K562 (cell line): ENCODE measurements around the gene CRKL. TPM values are rescaled to one million over a fixed set of nuclear protein-coding genes. Genes with fewer than 3 reads are reported as not detected.
A peak's percentile ranks its signal among the peaks of the same experiment; 100 is the strongest.

ENCODE experiments used
- FIP1L1 ChIP-seq: fragments of 200-400 bp; formaldehyde crosslinking; IDR thresholded peaks from 2 replicates; pipeline ENCODE4 v1.6.1; 2018; ENCODE audit warnings: mild to moderate bottlenecking, low read depth, low read length; ENCODE audit not compliant: poor library complexity, severe bottlenecking
- FOXP1 ChIP-seq: sonication (generic); formaldehyde crosslinking; IDR thresholded peaks from 2 replicates; pipeline ENCODE4 v1.8.0; 2022; ENCODE audit warnings: mild to moderate bottlenecking, missing genetic modification reagents
- GTF2E2 ChIP-seq: fragments of 200-800 bp; sonication (Bioruptor generic); IDR thresholded peaks from 2 replicates; pipeline ENCODE4 v1.6.1; 2016; ENCODE audit warnings: missing genetic modification characterization, missing compliant biosample characterization
- IFI16 ChIP-seq: fragments of 250-450 bp; sonication (Bioruptor Pico); IDR thresholded peaks from 2 replicates; pipeline ENCODE4 v2.1.2; 2022; ENCODE audit warnings: mild to moderate bottlenecking, inconsistent platforms
- ILF3 ChIP-seq: fragments of 450-650 bp; IDR thresholded peaks from 2 replicates; pipeline ENCODE4 v1.6.1; 2018; ENCODE audit warnings: antibody characterized with exemption, mild to moderate bottlenecking, moderate library complexity, borderline replicate concordance
- KDM1A ChIP-seq, 2 experiments: fragments of 450-650 bp; IDR thresholded peaks; 2 replicates each; pipeline ENCODE4 v1.6.1; 2016; ENCODE audit warnings: mild to moderate bottlenecking in 2 of 2
- MAFF ChIP-seq: IDR thresholded peaks from 2 replicates; pipeline ENCODE4 v1.6.1; 2012; ENCODE audit warnings: low read length, improper control_type of control experiment
- NFATC3 ChIP-seq: fragments of 450-650 bp; IDR thresholded peaks from 2 replicates; pipeline ENCODE4 v1.6.1; 2017; ENCODE audit warnings: mild to moderate bottlenecking
- NR2C2 ChIP-seq, 2 experiments: fragments of 200-800 bp in 1 of 2; sonication (Bioruptor generic) in 1 of 2; sonication (generic) in 1 of 2; formaldehyde crosslinking in 1 of 2; IDR thresholded peaks; 2 replicates each; pipeline versions ENCODE4 v1.6.1 to v1.8.0; 2016 to 2022; ENCODE audit warnings: mild to moderate bottlenecking in 1 of 2, missing compliant biosample characterization in 1 of 2, missing genetic modification characterization in 1 of 2, missing genetic modification reagents in 1 of 2
- RBM25 ChIP-seq: fragments of 200-400 bp; formaldehyde crosslinking; IDR thresholded peaks from 2 replicates; pipeline ENCODE4 v1.6.1; 2018; ENCODE audit warnings: low read length, low read depth, moderate library complexity; ENCODE audit not compliant: severe bottlenecking
- RHOXF2B ChIP-seq: fragments of 250-450 bp; sonication (Bioruptor Pico); conservative IDR thresholded peaks from 2 replicates; pipeline ENCODE4 v1.5.1; 2021
- SPI1 ChIP-seq: IDR thresholded peaks from 2 replicates; pipeline ENCODE4 v1.6.1; 2011; ENCODE audit warnings: low read depth, low read length, control low read depth, borderline replicate concordance
- ZNF121 ChIP-seq: sonication (generic); formaldehyde crosslinking; conservative IDR thresholded peaks from 2 replicates; pipeline ENCODE4 v1.8.0; 2022; ENCODE audit warnings: missing genetic modification reagents
- ZNF583 ChIP-seq: fragments of 250-450 bp; sonication (Bioruptor Pico); IDR thresholded peaks from 2 replicates; pipeline ENCODE4 v1.4.0; 2020
- ZNF644 ChIP-seq: fragments of 200-800 bp; sonication (Bioruptor generic); IDR thresholded peaks from 2 replicates; pipeline ENCODE4 v1.6.1; 2016; ENCODE audit warnings: low read depth, missing genetic modification characterization, missing compliant biosample characterization
- polyA plus RNA-seq, 8 experiments: library from polyadenylated mRNA; depleted of rRNA in 4 of 8; stranded (reverse) in 5 of 8; unstranded in 3 of 8; fragments of >200 nt; fragmentation: Nextera tagmentation in 2 of 8; fragmentation: Illumina TruSeq in 1 of 8; extraction: Ambion mirVana in 2 of 8; extraction: Trizol in 1 of 8; gene quantifications; 2 replicates each; pipeline versions ENCODE4 v1.2.1 to v1.2.3, GENCODE V29; 2011 to 2014; ENCODE audit warnings: inconsistent platforms in 1 of 8, missing spikeins in 1 of 8
- total RNA-seq, 7 experiments: library from RNA; depleted of rRNA in 6 of 7; stranded (reverse); fragments of >200 nt in 6 of 7; fragmentation: Illumina TruSeq in 2 of 7; extraction: Trizol in 2 of 7; gene quantifications; 2 replicates each; pipeline versions ENCODE4 v1.2.1 to v1.2.3, GENCODE V29; 2011 to 2021; ENCODE audit warnings: low replicate concordance in 1 of 7
- TF ChIP-seq, protein P1 (sequence below): fragments of 450-650 bp; IDR thresholded peaks from 2 replicates; pipeline ENCODE4 v1.6.1; 2017; ENCODE audit warnings: mild to moderate bottlenecking, moderate library complexity
- TF ChIP-seq, protein P2 (sequence below), 2 experiments: fragments of 450-650 bp in 1 of 2; sonication (generic) in 1 of 2; formaldehyde crosslinking in 1 of 2; IDR thresholded peaks; 2 replicates each; pipeline versions ENCODE4 v1.7.1 to v1.9.0; 2016 to 2022; ENCODE audit warnings: inconsistent platforms in 1 of 2, mild to moderate bottlenecking in 1 of 2, missing genetic modification reagents in 1 of 2
- TF ChIP-seq, protein P3 (sequence below): conservative IDR thresholded peaks from 2 replicates; pipeline ENCODE4 v1.6.1; 2011; ENCODE audit warnings: low read depth, mild to moderate bottlenecking, low read length; ENCODE audit not compliant: control insufficient read depth

CRKL gene
- total and polyA plus RNA-seq, 9 of the 15 experiments (the other 6 are each of a cell fraction or from before 2014, with no cell fraction given) = 100 to 263 (median 124) TPM

DNA sequence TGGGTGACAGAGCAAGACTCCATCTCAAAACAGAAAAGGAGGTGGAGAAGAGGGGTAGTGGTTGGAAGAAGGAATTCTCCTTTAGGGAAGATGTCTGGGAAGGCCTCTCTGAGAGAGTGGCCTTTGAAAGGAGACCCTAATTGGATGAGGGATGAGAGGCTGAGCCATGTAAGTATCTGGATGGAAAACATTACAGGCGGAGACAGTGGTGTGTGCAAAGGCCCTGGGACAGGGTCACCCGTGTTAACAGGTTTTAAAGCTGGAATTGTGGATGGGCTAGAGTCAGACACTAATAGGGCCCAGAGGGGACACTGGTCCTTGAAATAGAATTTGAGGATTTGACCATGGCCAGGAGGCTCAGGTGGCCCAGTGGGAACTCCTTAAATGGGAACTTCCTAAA lies 48.0 kb upstream of the CRKL start (continued):
- TF ChIP-seq, protein P1, sequence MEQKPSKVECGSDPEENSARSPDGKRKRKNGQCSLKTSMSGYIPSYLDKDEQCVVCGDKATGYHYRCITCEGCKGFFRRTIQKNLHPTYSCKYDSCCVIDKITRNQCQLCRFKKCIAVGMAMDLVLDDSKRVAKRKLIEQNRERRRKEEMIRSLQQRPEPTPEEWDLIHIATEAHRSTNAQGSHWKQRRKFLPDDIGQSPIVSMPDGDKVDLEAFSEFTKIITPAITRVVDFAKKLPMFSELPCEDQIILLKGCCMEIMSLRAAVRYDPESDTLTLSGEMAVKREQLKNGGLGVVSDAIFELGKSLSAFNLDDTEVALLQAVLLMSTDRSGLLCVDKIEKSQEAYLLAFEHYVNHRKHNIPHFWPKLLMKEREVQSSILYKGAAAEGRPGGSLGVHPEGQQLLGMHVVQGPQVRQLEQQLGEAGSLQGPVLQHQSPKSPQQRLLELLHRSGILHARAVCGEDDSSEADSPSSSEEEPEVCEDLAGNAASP = no peak
- TF ChIP-seq ILF3 = no peak
- TF ChIP-seq SPI1 = no peak
- no peak for TF ChIP-seq NR2C2 (CRISPR knock-in tag; IDR thresholded peaks at IDR 0.05)
- TF ChIP-seq NR2C2 (tag; IDR thresholded peaks at IDR 0.05) = no peak
- TF ChIP-seq RHOXF2B (CRISPR knock-in tag) = no peak
- TF ChIP-seq, protein P2, sequence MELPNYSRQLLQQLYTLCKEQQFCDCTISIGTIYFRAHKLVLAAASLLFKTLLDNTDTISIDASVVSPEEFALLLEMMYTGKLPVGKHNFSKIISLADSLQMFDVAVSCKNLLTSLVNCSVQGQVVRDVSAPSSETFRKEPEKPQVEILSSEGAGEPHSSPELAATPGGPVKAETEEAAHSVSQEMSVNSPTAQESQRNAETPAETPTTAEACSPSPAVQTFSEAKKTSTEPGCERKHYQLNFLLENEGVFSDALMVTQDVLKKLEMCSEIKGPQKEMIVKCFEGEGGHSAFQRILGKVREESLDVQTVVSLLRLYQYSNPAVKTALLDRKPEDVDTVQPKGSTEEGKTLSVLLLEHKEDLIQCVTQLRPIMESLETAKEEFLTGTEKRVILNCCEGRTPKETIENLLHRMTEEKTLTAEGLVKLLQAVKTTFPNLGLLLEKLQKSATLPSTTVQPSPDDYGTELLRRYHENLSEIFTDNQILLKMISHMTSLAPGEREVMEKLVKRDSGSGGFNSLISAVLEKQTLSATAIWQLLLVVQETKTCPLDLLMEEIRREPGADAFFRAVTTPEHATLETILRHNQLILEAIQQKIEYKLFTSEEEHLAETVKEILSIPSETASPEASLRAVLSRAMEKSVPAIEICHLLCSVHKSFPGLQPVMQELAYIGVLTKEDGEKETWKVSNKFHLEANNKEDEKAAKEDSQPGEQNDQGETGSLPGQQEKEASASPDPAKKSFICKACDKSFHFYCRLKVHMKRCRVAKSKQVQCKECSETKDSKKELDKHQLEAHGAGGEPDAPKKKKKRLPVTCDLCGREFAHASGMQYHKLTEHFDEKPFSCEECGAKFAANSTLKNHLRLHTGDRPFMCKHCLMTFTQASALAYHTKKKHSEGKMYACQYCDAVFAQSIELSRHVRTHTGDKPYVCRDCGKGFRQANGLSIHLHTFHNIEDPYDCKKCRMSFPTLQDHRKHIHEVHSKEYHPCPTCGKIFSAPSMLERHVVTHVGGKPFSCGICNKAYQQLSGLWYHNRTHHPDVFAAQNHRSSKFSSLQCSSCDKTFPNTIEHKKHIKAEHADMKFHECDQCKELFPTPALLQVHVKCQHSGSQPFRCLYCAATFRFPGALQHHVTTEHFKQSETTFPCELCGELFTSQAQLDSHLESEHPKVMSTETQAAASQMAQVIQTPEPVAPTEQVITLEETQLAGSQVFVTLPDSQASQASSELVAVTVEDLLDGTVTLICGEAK (IDR thresholded peaks at IDR 0.05) = no peak
- TF ChIP-seq, protein P2 (CRISPR knock-in tag; IDR thresholded peaks at IDR 0.05) = no peak
- no peak; the same call in 1 of the 2 replicates for TF ChIP-seq ZNF583
- TF ChIP-seq IFI16 (CRISPR knock-in tag) = 0 out of 2 replicates have a peak, but pooled peaks have one; percentile 41
- TF ChIP-seq GTF2E2 (tag) = no peak
- TF ChIP-seq FOXP1 = no peak
- TF ChIP-seq NFATC3 = no peak
- TF ChIP-seq, protein P3, sequence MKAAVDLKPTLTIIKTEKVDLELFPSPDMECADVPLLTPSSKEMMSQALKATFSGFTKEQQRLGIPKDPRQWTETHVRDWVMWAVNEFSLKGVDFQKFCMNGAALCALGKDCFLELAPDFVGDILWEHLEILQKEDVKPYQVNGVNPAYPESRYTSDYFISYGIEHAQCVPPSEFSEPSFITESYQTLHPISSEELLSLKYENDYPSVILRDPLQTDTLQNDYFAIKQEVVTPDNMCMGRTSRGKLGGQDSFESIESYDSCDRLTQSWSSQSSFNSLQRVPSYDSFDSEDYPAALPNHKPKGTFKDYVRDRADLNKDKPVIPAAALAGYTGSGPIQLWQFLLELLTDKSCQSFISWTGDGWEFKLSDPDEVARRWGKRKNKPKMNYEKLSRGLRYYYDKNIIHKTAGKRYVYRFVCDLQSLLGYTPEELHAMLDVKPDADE = no peak
- peak; percentile 78 for TF ChIP-seq RBM25
- no peak for TF ChIP-seq ZNF644 (tag)
- TF ChIP-seq ZNF121 = no peak
- no peak for TF ChIP-seq MAFF
- no peak for TF ChIP-seq KDM1A (IDR thresholded peaks at IDR 0.05)
- no peak for TF ChIP-seq FIP1L1
